Body of pancreas (tissue), 4 donors: ENCODE measurements around the gene SCPEP1. TPM values are rescaled to one million over a fixed set of nuclear protein-coding genes. Genes with fewer than 3 reads are reported as not detected.
A peak's percentile ranks its signal among the peaks of the same experiment; 100 is the strongest.

Experiments used
- ATAC-seq: fragments of 150-250 bp; one replicate; pipeline ENCODE4 v1.9.1; 2016
- DNase-seq, 4 donors: peaks; one replicate each; pipeline ENCODE4 v3.0.0-alpha.2; 2019
- H3K27ac ChIP-seq, 4 donors: fragments of 200-600 bp; sonication (generic); 1 replicate in 3 of 4; 2 replicates in 1 of 4; pipeline versions ENCODE4 v1.5.1 to v1.6.1; 2016 to 2019; ENCODE audit warnings: mild to moderate bottlenecking in 1 of 4, mixed read lengths in 1 of 4, moderate library complexity in 1 of 4
- H3K27me3 ChIP-seq, 2 donors: fragments of 200-600 bp; sonication (generic); one replicate each; pipeline ENCODE4 v1.6.0; 2016; ENCODE audit warnings: mild to moderate bottlenecking in 1 of 2
- H3K36me3 ChIP-seq, 2 donors: fragments of 200-600 bp; sonication (generic); replicated peaks in 1 of 2; 2 replicates each; pipeline ENCODE4 v1.5.1; 2016; ENCODE audit warnings: low read depth in 2 of 2; ENCODE audit not compliant: insufficient read depth in 1 of 2
- H3K4me1 ChIP-seq: fragments of 200-600 bp; sonication (generic); one replicate; pipeline ENCODE4 v1.6.0; 2016
- H3K4me3 ChIP-seq, 2 donors: fragments of 200-600 bp; sonication (generic); 1 replicate in 1 of 2; 2 replicates in 1 of 2; pipeline ENCODE4 v1.5.1; 2016 to 2019
- H3K9me3 ChIP-seq, 3 donors: fragments of 200-600 bp; sonication (generic); 1 replicate in 2 of 3; 2 replicates in 1 of 3; pipeline ENCODE4 v1.5.1; 2016
- POLR2A ChIP-seq, 3 donors: fragments of 450-650 bp; IDR thresholded peaks; one replicate each; pipeline ENCODE4 v1.6.1; 2016; ENCODE audit warnings: antibody characterized with exemption in 3 of 3, mild to moderate bottlenecking in 2 of 3
- WGBS, 2 donors: methylation state at CpG; one replicate each; pipeline ENCODE4 v1.1.5; 2017; 5-methylcytosine and 5-hydroxymethylcytosine counted together
- intact Hi-C: fragments of 100-400 bp; cut with DNase I; formaldehyde crosslinking; loops from one replicate; pipeline ENCODE4 v1.15.1; 2023
- total RNA-seq, 2 donors: library from RNA; depleted of rRNA; stranded (reverse); fragments of >200 nt; gene quantifications; one replicate each; pipeline ENCODE4 v1.1.0, GENCODE V29; 2016
- TF ChIP-seq, protein P1 (sequence below), 7 experiments: fragments of 450-650 bp in 4 of 7; fragments of 200-600 bp in 3 of 7; sonication (generic) in 3 of 7; IDR thresholded peaks; one replicate each; pipeline ENCODE4 v1.5.1; 2016 to 2019; ENCODE audit warnings: antibody characterized with exemption in 7 of 7

SCPEP1 gene
- total RNA-seq, 2 donors from 2014 or later: 27.0 to 57.7 TPM

DNA sequence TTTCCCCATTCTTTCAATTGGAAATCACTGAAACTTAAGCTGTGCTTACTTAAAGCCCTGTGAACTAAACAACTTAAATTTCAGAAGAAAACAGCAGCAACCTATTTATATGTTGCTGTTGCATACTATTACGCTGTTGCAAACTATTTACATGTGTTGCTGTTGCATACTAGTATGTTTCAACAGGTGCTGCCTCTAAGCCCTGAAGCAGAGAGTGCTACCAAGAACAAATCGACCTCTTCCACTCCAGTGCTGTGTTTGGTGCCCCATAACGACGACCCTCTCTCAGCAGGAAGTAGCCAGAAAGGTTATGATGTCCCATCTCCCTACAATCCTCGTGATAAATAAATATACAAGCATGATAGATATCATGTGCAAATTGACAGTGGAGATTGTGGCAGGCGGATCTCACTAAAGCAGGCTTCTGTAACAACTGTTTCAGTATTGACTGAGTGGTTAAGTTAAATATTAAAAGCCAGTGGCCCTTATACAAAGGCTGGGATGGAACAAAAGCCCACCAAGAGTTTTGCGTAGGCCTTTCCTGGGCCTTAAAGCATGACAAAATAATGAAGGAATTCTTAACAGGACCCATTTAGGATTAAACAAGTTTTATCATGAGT, 5.7 kb upstream of the SCPEP1 start:
- H3K9me3 ChIP-seq: no peaks in the 10 kb centered on the region
- WGBS, 2 donors: 25 to 38% methylated on average over 7 of the region's 7 CpGs
- no peaks in the 10 kb centered on the region for H3K36me3 ChIP-seq
- ATAC-seq: no peak
- H3K4me1 ChIP-seq: peaks cover 17% of the 10 kb centered on the region
- no peak for DNase-seq
- H3K4me3 ChIP-seq: no peak overlapping the region
- intact Hi-C loops: no loop called here
- H3K27ac ChIP-seq: no peak overlapping the region
- TF ChIP-seq, protein P1, sequence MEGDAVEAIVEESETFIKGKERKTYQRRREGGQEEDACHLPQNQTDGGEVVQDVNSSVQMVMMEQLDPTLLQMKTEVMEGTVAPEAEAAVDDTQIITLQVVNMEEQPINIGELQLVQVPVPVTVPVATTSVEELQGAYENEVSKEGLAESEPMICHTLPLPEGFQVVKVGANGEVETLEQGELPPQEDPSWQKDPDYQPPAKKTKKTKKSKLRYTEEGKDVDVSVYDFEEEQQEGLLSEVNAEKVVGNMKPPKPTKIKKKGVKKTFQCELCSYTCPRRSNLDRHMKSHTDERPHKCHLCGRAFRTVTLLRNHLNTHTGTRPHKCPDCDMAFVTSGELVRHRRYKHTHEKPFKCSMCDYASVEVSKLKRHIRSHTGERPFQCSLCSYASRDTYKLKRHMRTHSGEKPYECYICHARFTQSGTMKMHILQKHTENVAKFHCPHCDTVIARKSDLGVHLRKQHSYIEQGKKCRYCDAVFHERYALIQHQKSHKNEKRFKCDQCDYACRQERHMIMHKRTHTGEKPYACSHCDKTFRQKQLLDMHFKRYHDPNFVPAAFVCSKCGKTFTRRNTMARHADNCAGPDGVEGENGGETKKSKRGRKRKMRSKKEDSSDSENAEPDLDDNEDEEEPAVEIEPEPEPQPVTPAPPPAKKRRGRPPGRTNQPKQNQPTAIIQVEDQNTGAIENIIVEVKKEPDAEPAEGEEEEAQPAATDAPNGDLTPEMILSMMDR (IDR thresholded peaks at IDR 0.05): no peak
- TF ChIP-seq POLR2A (IDR thresholded peaks at IDR 0.05): no peak
- no peaks in the 10 kb centered on the region for H3K27me3 ChIP-seq

DNA sequence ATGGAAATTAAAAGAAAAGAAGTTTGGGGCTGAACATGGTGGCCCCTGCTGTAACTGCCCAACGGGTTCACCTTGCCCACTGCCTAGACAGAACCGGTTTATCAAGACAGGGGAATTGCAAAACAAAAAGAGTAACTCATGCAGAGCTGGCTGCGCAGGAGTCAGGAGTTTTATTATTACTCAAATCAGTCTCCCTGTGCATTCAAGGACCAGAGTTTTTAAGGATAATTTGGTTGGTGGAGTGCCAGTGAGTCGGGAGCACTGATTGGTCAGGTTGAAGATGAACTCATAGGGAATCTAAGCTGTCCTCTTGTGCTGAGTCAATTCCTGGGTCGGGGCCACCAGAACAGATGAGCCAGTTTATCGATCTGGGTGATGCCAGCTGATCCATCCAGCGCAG, 4.4 kb upstream of the SCPEP1 start:
- TF ChIP-seq POLR2A (IDR thresholded peaks at IDR 0.05): no peak
- TF ChIP-seq, protein P1 (IDR thresholded peaks at IDR 0.05): no peak
- Histone ChIP-seq H3K4me3 (no peak overlapping the region), H3K4me1 (peaks cover 21% of the 10 kb centered on the region), H3K27me3 (no peaks in the 10 kb centered on the region), H3K27ac (peak overlapping the region in 1 of 4 donors; percentile 18), H3K36me3 (no peaks in the 10 kb centered on the region), H3K9me3 (no peaks in the 10 kb centered on the region)
- intact Hi-C loops: no loop called here
- WGBS, 2 donors: 13 to 22% methylated on average over 7 of the region's 7 CpGs
- peak in 3 of 4 donors; percentile 19 to 44 (median 22) for DNase-seq
- ATAC-seq: no peak

DNA sequence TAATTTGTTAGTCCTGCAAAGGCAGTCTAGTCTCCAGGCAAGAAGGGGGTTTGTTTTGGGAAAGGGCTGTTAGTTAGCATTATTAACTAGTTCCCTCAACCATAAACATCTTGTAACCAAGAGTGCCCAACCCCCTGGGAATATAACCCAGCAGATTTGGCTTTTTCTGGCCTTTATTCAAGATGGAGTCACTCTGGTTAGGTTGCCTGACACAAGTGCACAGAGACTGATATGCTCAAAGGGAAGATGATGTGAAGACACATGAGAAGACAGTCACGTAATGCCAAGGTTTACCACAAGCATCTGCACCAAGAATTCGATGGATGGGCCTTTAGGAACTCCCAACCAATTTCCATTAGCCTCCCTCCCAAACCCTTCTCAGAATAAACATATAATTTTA, 3.9 kb upstream of the SCPEP1 start:
- H3K4me1 ChIP-seq: peaks cover 26% of the 10 kb centered on the region
- intact Hi-C loops: no loop called here
- DNase-seq (no peak), ATAC-seq (no peak)
- no peaks in the 10 kb centered on the region for H3K27me3 ChIP-seq
- no peak overlapping the region for H3K4me3 ChIP-seq
- peak overlapping the region in 1 of 4 donors; percentile 16 for H3K27ac ChIP-seq
- WGBS, 2 donors: 89% methylated on average over 2 of the region's 2 CpGs
- H3K9me3 ChIP-seq: no peaks in the 10 kb centered on the region
- TF ChIP-seq, protein P1 (IDR thresholded peaks at IDR 0.05): no peak
- no peak for TF ChIP-seq POLR2A (IDR thresholded peaks at IDR 0.05)
- no peaks in the 10 kb centered on the region for H3K36me3 ChIP-seq

DNA sequence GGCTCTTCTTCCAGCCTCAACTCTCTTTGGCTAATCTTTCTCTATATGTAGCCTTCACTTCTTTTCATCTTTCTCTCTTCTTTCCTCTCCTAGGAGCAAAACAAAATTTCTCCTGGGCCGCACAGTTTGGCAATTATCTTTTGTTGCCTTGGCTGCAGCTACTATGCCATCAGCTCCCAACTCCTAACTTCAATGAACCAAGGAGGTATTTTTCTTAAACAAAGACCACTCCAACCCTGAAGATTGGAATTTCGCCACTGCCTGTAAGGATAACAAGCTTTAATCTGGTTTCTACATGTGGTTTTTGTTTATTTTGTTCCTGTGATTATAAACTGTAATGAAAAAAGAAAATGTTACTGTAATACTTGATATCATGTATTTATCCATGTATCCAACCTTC, 2.3 kb upstream of the SCPEP1 start:
- WGBS, 2 donors: 73 to 84% methylated on average over 2 of the region's 2 CpGs
- Histone ChIP-seq H3K27me3 (no peaks in the 10 kb centered on the region), H3K36me3 (no peaks in the 10 kb centered on the region), H3K4me3 (no peak overlapping the region), H3K27ac (no peak overlapping the region), H3K4me1 (peaks cover 28% of the 10 kb centered on the region), H3K9me3 (no peaks in the 10 kb centered on the region)
- no peak for DNase-seq
- intact Hi-C loops: no loop called here
- no peak for ATAC-seq
- TF ChIP-seq, protein P1 (IDR thresholded peaks at IDR 0.05): no peak
- no peak for TF ChIP-seq POLR2A (IDR thresholded peaks at IDR 0.05)
